K562 treated with DMSO at 1 percent for 48 hours (cell line): Measurements from ENCODE around the gene SLC15A2. TPM values are rescaled to one million over a fixed set of nuclear protein-coding genes. Genes with fewer than 3 reads are reported as not detected.

ENCODE experiments used
- total RNA-seq: library from RNA; unstranded; fragments of 300-600 nt; gene quantifications from 2 replicates; pipeline ENCODE4 v1.2.3, GENCODE V29; 2022; ENCODE audit warnings: low replicate concordance; ENCODE audit errors: extremely low read depth

SLC15A2 gene
- total RNA-seq = not detected in 2 replicates

GRCh38 chr3:121894301-121894990 is at the start of gene SLC15A2:
Gene SLC15A2 (plus strand): TSS chr3:121894401. CDS start chr3:121894477, 76 bp downstream.

Other genes starting within 250 kb of the SLC15A2 start
- gene HCLS1, start 233.5 kb upstream of the SLC15A2 start, total RNA-seq = not detected in 2 replicates
- not detected in 2 replicates for gene GOLGB1, start 144.7 kb upstream of the SLC15A2 start, total RNA-seq
- gene IQCB1, start 59.3 kb upstream of the SLC15A2 start, total RNA-seq = not detected in 2 replicates
- gene EAF2, start 59.2 kb upstream of the SLC15A2 start, total RNA-seq = not detected in 2 replicates
- gene ILDR1, start 127.8 kb downstream of the SLC15A2 start, total RNA-seq = not detected in 2 replicates
- not detected in 2 replicates for gene CD86, start 161.0 kb downstream of the SLC15A2 start, total RNA-seq